ENCODE results near the gene KCNMB4. TPM values are rescaled to one million over a fixed set of nuclear protein-coding genes. Genes with fewer than 3 reads are reported as not detected.

KCNMB4 gene
- total RNA-seq, 8 experiments from 2014 or later = 0.20 to 13.5 (median 7.4) TPM

DNA sequence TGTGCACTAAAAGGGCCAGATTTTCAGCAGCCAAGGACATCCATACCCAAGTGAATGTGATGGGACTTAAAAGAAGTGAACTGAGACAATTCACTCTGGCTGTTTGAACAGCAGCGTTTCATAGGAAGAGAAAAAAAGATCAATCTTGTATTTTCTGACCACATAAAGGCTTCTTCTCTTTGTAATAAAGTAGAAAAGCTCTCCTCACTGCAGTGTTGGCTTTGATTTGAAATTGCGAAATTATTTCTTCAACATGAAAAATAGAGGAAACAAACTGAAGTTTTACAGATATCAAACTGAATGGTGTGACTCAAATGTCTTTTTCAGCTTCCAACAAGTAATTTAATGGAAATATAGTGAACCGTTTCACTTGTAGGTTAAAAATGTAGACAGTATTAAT, 11.3 kb upstream of the KCNMB4 start:
- H3K4me3 ChIP-seq = no peak overlapping the region
- no peak for ATAC-seq (replicated peaks in 6 of 8)
- in situ Hi-C loops (cut with MboI; ENCODE audit: low pct_unique_long_range_greater_than_20kb in 2 of 9, low sequenced_read_pairs in 9 of 9, unreplicated experiment in 9 of 9) = loop anchor here in 1 of 9 experiments (25.0 kb wide), 2 partner anchors 358 to 467 kb away; no protein-coding TSS in a partner anchor
- H3K27ac ChIP-seq = no peak overlapping the region
- no peaks in the 10 kb centered on the region for H3K4me1 ChIP-seq (replicated peaks in 1 of 2)
- WGBS, 10 experiments = 65 to 100% (median 90%) methylated on average over 1 to 3 of the region's 3 CpGs; no CpG with 5 or more reads in 3 of the 10 experiments

DNA sequence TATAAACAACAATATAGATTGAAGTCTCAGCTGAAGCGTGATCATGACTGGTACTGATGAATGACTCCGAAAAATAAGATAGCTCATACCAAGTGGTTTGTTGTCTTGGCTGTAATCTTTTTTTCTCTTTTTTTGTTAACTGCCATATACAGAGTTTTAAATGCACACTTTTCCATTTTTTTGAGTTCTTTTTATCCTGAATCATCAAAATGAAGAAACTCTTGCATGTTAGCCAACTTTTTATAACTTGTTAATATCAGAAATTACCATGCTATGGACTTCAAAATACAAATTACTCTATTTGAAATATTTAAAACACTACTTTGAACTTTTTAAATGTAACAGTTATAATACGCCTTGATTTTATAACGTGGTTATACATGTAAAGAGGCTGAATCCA, 10.1 kb upstream of the KCNMB4 start:
- ATAC-seq (replicated peaks in 6 of 8) = no peak
- WGBS, 10 experiments = 85 to 100% (median 95%) methylated on average over 1 to 4 of the region's 4 CpGs
- H3K4me3 ChIP-seq = no peak overlapping the region
- H3K27ac ChIP-seq = no peak overlapping the region
- in situ Hi-C loops (cut with MboI; ENCODE audit: low pct_unique_long_range_greater_than_20kb in 2 of 9, low sequenced_read_pairs in 9 of 9, unreplicated experiment in 9 of 9) = loop anchor here in 1 of 9 experiments (25.0 kb wide), 2 partner anchors 356 to 469 kb away; no protein-coding TSS in a partner anchor
- H3K4me1 ChIP-seq (replicated peaks in 1 of 2) = no peaks in the 10 kb centered on the region

DNA sequence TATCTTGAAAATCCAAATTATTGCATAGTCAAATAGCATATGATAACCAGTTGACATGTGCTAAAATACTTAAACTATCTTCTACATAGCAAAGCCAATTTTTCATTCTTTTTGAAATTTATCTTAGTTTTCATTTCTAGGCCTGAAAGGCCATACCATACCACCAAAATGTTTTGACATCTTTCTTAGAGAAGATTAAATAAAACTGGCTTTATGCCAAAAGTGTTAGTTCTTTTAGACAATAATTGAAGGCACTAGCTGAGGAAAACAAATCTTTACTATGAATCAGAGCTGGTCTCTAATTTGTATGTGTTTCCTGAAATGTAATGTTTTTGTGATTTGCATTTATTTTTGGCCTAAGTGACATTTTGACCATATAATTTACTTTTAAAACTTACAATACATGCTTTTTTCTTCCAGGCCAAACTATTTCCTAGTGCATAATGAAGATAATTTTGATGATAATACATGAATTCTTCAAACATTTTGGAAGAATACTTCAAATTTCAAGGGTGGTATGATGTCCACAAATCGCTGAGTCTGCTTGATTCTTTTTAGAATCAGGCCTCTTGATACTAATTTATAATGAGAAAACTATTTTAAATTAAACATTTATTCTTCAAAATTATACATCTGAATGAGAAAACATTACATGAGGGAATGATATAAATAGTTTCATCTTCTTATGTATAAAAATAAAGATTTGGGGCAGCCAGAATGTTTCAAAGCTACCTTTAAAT, 6.5 kb upstream of the KCNMB4 start:
- WGBS, 10 experiments = 100% methylated on average over 1 of the region's 1 CpG
- Histone ChIP-seq H3K4me1 (replicated peaks in 1 of 2) (no peaks in the 10 kb centered on the region), H3K27ac (no peak overlapping the region), H3K4me3 (no peak overlapping the region)
- ATAC-seq (replicated peaks in 6 of 8) = no peak
- in situ Hi-C loops (cut with MboI; ENCODE audit: low pct_unique_long_range_greater_than_20kb in 2 of 9, low sequenced_read_pairs in 9 of 9, unreplicated experiment in 9 of 9) = loop anchor here in 1 of 9 experiments (25.0 kb wide), 2 partner anchors 353 to 472 kb away; no protein-coding TSS in a partner anchor

DNA sequence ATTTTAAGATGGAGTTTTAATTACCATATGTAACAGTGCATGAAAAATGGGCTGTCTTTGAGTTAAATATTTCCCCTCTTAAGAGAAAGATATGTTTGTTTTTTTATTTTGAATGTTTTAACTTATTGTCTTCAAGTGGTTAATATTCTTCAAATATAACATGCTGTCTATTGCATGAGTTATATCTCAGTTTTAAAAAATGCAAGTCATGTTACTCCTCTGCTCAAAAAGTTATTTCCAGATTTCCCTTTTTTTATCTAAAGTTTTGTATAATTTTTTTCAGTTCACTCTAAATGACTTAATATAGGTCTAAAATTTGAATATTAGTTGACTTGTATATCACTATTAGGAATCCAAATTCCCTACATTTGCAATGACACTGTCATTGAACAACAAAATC, 5.9 kb upstream of the KCNMB4 start:
- H3K4me3 ChIP-seq = no peak overlapping the region
- in situ Hi-C loops (cut with MboI; ENCODE audit: low pct_unique_long_range_greater_than_20kb in 2 of 9, low sequenced_read_pairs in 9 of 9, unreplicated experiment in 9 of 9) = loop anchor here in 1 of 9 experiments (25.0 kb wide), 2 partner anchors 352 to 473 kb away; no protein-coding TSS in a partner anchor
- H3K27ac ChIP-seq = no peak overlapping the region
- ATAC-seq (replicated peaks in 6 of 8) = no peak
- H3K4me1 ChIP-seq (replicated peaks in 1 of 2) = no peaks in the 10 kb centered on the region

DNA sequence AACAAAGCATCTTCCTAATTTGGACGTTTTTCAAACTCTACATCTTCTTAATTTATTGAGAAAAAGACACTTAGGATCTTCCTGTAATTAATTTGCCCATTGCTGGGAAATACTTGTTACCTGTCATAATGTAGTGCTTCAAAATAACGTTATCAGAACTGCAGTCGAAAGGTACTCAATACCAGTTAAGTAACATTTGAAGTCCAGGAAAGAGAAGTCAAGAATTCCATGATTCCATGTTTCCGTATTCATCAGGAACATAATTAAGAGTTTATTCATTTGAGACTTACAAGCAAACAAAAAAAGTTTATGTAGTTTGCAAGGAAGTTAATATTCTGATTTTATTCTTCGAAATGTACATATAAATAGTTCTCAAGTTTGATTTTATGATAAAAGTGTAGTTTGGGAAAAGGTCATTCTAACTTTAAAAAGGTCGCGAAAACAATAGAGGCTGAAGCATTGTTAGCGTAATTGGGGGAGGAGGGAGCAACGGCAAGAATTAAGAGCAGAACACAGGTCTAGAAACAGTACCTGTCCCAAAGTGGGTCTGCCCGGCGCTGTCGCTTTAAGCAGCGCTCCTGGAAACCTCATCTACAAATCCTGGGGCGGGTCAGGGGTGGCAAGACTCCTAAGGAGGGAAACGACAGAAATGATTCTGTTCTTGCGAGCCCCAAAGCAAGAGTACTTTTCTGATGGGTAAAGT, 1.2 kb upstream of the KCNMB4 start:
- ATAC-seq (replicated peaks in 6 of 8) = peak in 1 of 8 experiments; percentile 1
- H3K27ac ChIP-seq = no peak overlapping the region

DNA sequence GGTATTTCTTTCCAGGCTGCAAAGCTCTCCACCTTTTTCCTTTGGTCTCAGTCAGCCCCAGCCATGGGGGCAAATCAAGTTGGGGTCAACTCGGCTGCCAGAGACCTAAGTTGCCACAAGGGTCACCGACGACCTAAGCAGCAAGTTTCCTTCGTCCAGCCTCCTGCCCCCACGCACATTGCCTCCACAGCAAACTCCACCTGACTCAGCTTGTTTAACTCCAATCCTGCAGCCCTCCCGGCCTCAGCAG, 767 bp upstream of the KCNMB4 start:
- in situ Hi-C loops (cut with MboI; ENCODE audit: low pct_unique_long_range_greater_than_20kb in 2 of 9, low sequenced_read_pairs in 9 of 9, unreplicated experiment in 9 of 9) = loop anchor here in 1 of 9 experiments (25.0 kb wide), 2 partner anchors 347 to 478 kb away; no protein-coding TSS in a partner anchor
- Histone ChIP-seq H3K27ac (no peak overlapping the region), H3K4me1 (replicated peaks in 1 of 2) (peaks cover 3 to 14% of the 10 kb centered on the region in 2 donors), H3K4me3 (peak overlapping the region; percentile 65 to 98 (median 79))
- no peak for ATAC-seq (replicated peaks in 6 of 8)
- 0 to 40% (median 10%) methylated on average over 1 to 3 of the region's 6 CpGs; no CpG with 5 or more reads in 6 of the 10 experiments for WGBS, 10 experiments

More for the DNA sequence above, 1.2 kb upstream of the KCNMB4 start:
- Histone ChIP-seq H3K4me1 (replicated peaks in 1 of 2) (peaks cover 3 to 14% of the 10 kb centered on the region in 2 donors), H3K4me3 (peak overlapping the region in 4 of 5 donors; percentile 65 to 92 (median 74))
- in situ Hi-C loops (cut with MboI; ENCODE audit: low pct_unique_long_range_greater_than_20kb in 2 of 9, low sequenced_read_pairs in 9 of 9, unreplicated experiment in 9 of 9) = loop anchor here in 1 of 9 experiments (25.0 kb wide), 2 partner anchors 347 to 478 kb away; no protein-coding TSS in a partner anchor
- WGBS, 10 experiments = 27 to 53% (median 42%) methylated on average over 2 to 16 of the region's 16 CpGs

DNA sequence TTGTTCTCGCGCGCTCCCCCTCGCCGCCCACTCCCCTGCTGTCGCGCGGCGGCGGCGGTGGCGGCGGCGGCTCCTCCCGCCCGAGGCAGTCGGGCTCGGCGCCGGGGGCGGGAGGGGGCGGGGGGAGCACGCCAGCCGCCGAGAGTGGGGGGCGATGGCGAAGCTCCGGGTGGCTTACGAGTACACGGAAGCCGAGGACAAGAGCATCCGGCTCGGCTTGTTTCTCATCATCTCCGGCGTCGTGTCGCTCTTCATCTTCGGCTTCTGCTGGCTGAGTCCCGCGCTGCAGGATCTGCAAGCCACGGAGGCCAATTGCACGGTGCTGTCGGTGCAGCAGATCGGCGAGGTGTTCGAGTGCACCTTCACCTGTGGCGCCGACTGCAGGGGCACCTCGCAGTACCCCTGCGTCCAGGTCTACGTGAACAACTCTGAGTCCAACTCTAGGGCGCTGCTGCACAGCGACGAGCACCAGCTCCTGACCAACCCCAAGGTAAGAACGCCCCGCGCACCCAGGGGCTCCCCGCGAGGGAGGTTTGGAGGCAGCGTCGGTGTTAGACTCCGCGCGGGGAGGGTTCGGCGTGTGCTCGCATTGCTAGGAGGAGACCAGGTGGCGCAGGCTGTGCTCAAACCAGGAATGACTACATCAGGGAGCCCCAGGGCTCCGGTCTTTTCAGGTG, 629 bp downstream of the KCNMB4 start:
- peak; percentile 33 to 66 (median 54) for ATAC-seq (replicated peaks in 6 of 8)
- H3K27ac ChIP-seq = peak overlapping the region; percentile 69 to 82
- WGBS, 10 experiments = no CpG with 5 or more reads among the region's 69 CpGs
- H3K4me1 ChIP-seq (replicated peaks in 1 of 2) = peaks cover 3 to 14% of the 10 kb centered on the region in 2 donors
- in situ Hi-C loops (cut with MboI; ENCODE audit: low pct_unique_long_range_greater_than_20kb in 2 of 9, low sequenced_read_pairs in 9 of 9, unreplicated experiment in 9 of 9) = loop anchor here in 1 of 9 experiments (25.0 kb wide), 2 partner anchors 346 to 479 kb away; no protein-coding TSS in a partner anchor
- peak overlapping the region; percentile 65 to 98 (median 79) for H3K4me3 ChIP-seq

DNA sequence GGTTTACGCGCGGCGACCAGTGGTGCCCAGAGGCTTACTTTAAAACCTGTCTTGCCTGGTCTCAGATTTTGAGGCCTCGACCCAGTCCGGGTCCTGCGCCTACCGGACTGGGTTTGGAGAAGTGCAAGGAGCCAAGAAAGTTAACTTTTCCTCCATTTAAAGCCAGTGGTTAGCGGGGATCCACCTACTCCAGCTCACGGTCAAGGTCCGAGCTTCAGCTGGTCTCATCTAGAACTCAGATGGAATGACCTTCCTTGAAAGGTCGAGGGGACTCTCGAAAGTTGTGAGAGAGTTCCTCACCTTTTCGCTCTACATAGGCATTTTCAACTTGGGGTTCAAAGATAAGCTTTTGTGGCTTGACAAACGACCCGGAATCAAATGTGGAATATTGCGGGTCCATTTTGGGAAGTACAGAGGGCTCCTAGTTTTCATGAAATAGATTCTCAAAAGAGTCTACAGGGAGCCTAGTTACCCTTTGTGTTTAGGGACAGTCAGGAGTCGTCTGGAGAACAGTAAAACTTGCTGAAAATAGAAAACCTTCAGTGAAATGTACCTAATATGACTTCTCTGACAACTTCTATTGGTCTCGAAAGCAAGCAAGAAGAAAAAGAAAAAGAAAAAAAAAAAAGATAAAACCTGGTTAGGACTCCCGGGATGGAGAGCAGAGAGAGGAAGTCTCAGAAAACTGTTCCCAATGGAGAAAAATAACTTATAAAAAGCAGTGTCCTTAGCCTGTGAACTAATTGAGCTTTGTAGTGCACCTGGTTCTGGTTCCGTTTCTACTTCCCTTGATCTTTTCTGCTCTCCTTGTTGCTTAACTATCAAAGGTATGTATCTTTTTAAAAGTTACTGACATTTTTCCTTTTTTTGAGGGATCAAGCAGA, 1.4 kb downstream of the KCNMB4 start:
- Histone ChIP-seq H3K4me3 (peak overlapping the region; percentile 65 to 98 (median 79)), H3K4me1 (replicated peaks in 1 of 2) (peaks cover 3 to 14% of the 10 kb centered on the region in 2 donors), H3K27ac (no peak overlapping the region)
- peak in 2 of 8 experiments; percentile 4 to 13 for ATAC-seq (replicated peaks in 6 of 8)
- WGBS, 10 experiments = 0 to 20% (median 3%) methylated on average over 2 to 13 of the region's 21 CpGs
- in situ Hi-C loops (cut with MboI; ENCODE audit: low pct_unique_long_range_greater_than_20kb in 2 of 9, low sequenced_read_pairs in 9 of 9, unreplicated experiment in 9 of 9) = loop anchor here in 1 of 9 experiments (25.0 kb wide), 2 partner anchors 345 to 480 kb away; no protein-coding TSS in a partner anchor

DNA sequence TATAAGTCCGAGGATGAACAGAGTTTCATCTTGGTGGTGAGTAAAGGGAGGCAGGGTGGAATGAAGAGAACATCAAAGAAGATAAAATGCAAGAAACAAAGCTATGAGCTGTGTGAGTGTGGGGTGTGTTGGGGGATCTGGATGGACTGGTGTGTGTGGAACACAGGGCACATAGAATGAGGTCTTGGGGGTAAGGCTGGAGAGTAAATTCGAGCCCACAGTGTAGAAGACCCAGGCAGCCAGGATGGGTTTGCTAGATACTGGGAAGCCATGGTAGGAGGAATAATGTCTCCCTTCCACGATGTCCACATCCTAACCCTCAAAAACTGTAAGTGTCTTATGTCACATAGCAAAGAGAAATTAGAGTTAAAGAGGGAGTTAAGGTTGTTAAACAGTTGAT, 6.8 kb downstream of the KCNMB4 start:
- no peak overlapping the region for H3K4me3 ChIP-seq
- WGBS, 10 experiments = 48 to 100% (median 89%) methylated on average over 1 to 3 of the region's 3 CpGs; no CpG with 5 or more reads in 1 of the 10 experiments

DNA sequence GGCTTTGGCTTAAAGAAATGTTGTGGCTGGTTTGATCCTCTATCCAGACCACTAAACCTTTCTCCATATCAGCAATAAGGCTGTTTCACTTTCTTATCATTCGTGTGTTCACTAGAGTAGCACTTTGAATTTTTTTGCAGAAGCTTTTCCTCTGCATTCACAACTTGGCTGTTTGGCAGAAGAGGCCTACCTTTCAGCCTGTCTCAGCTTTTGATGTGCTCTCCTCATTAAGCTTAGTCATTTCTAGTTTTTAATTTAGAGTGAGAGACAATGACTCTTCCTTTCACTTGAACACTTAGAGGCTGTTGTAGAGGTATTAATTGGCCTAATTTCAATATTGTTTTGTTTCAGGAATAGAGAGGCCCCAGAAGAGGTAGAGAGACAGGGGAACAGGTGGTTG, 13.8 kb downstream of the KCNMB4 start:
- WGBS, 10 experiments = 0 to 100% (median 81%) methylated on average over 1 of the region's 1 CpG; no CpG with 5 or more reads in 2 of the 10 experiments
- ATAC-seq (replicated peaks in 6 of 8) = no peak
- H3K4me3 ChIP-seq = no peak overlapping the region
- in situ Hi-C loops (cut with MboI; ENCODE audit: low pct_unique_long_range_greater_than_20kb in 2 of 9, low sequenced_read_pairs in 9 of 9, unreplicated experiment in 9 of 9) = loop anchor here in 1 of 9 experiments (25.0 kb wide), 1 partner anchor 182 kb away; no protein-coding TSS in a partner anchor
- H3K27ac ChIP-seq = no peak overlapping the region
- no peaks in the 10 kb centered on the region for H3K4me1 ChIP-seq (replicated peaks in 1 of 2)

More for the DNA sequence above, 6.8 kb downstream of the KCNMB4 start:
- ATAC-seq (replicated peaks in 6 of 8) = no peak
- H3K4me1 ChIP-seq (replicated peaks in 1 of 2) = peaks cover 3 to 11% of the 10 kb centered on the region in 2 donors
- H3K27ac ChIP-seq = no peak overlapping the region
- in situ Hi-C loops (cut with MboI; ENCODE audit: low pct_unique_long_range_greater_than_20kb in 2 of 9, low sequenced_read_pairs in 9 of 9, unreplicated experiment in 9 of 9) = loop anchor here in 1 of 9 experiments (25.0 kb wide), 2 partner anchors 339 to 486 kb away; no protein-coding TSS in a partner anchor

DNA sequence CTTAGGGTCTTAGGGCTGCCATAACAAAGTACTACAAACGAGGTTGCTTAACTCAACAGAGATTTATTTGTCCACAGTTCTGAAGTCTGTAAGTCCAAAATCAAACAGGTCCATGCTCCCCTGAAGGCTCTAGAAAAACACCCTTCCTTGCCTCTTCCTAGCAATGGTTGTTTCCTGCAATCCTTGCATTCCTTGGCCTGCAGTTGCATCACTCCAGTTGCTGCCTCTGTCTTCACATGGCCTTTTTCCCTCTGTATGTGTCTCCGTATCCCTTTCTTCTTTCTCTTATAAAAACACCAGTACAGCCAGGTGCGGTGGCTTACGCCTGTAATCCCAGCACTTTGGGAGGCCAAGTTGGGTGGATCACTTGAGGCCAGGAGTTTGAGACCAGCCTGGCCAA, 17.4 kb downstream of the KCNMB4 start:
- Histone ChIP-seq H3K4me3 (no peak overlapping the region), H3K27ac (no peak overlapping the region), H3K4me1 (replicated peaks in 1 of 2) (no peaks in the 10 kb centered on the region)
- in situ Hi-C loops (cut with MboI; ENCODE audit: low pct_unique_long_range_greater_than_20kb in 2 of 9, low sequenced_read_pairs in 9 of 9, unreplicated experiment in 9 of 9) = loop anchor here in 1 of 9 experiments (25.0 kb wide), 1 partner anchor 179 kb away; no protein-coding TSS in a partner anchor
- 0 to 98% (median 73%) methylated on average over 1 to 4 of the region's 4 CpGs; no CpG with 5 or more reads in 1 of the 10 experiments for WGBS, 10 experiments
- ATAC-seq (replicated peaks in 6 of 8) = no peak

DNA sequence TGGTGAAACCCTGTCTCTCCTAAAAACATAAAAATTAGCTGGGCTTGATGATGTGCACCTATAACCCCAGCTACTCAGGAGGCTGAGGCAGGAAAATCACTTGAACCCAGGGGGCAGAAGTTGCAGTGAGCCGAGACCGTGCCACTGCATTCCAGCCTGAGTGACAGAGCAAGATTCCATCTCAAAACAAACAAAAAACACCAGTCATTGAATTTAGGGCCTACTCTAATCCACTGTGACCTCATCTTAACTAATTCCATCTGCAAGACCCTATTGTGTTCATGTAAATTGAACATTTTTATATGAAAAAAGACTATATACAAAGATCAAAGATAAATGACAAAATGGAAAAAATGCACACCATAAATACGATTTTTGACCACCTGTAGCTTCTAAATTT, 17.8 kb downstream of the KCNMB4 start:
- no peak for ATAC-seq (replicated peaks in 6 of 8)
- Histone ChIP-seq H3K4me3 (no peak overlapping the region), H3K4me1 (replicated peaks in 1 of 2) (no peaks in the 10 kb centered on the region), H3K27ac (no peak overlapping the region)
- 63 to 100% (median 83%) methylated on average over 1 to 3 of the region's 3 CpGs; no CpG with 5 or more reads in 1 of the 10 experiments for WGBS, 10 experiments
- in situ Hi-C loops (cut with MboI; ENCODE audit: low pct_unique_long_range_greater_than_20kb in 2 of 9, low sequenced_read_pairs in 9 of 9, unreplicated experiment in 9 of 9) = loop anchor here in 1 of 9 experiments (25.0 kb wide), 1 partner anchor 178 kb away; no protein-coding TSS in a partner anchor

Data from motor neuron (in vitro differentiated cells).